SIG-M5 treated with dmso at 0.1 percent for 504 hours (cell line): ENCODE data around the gene KIAA0825.

ENCODE experiments used
- DNase-seq: peaks from one replicate; lab custom pipeline; 2025; ENCODE audit not compliant: unreplicated experiment; lab: John Stamatoyannopoulos, UW

KIAA0825 gene, protein sequence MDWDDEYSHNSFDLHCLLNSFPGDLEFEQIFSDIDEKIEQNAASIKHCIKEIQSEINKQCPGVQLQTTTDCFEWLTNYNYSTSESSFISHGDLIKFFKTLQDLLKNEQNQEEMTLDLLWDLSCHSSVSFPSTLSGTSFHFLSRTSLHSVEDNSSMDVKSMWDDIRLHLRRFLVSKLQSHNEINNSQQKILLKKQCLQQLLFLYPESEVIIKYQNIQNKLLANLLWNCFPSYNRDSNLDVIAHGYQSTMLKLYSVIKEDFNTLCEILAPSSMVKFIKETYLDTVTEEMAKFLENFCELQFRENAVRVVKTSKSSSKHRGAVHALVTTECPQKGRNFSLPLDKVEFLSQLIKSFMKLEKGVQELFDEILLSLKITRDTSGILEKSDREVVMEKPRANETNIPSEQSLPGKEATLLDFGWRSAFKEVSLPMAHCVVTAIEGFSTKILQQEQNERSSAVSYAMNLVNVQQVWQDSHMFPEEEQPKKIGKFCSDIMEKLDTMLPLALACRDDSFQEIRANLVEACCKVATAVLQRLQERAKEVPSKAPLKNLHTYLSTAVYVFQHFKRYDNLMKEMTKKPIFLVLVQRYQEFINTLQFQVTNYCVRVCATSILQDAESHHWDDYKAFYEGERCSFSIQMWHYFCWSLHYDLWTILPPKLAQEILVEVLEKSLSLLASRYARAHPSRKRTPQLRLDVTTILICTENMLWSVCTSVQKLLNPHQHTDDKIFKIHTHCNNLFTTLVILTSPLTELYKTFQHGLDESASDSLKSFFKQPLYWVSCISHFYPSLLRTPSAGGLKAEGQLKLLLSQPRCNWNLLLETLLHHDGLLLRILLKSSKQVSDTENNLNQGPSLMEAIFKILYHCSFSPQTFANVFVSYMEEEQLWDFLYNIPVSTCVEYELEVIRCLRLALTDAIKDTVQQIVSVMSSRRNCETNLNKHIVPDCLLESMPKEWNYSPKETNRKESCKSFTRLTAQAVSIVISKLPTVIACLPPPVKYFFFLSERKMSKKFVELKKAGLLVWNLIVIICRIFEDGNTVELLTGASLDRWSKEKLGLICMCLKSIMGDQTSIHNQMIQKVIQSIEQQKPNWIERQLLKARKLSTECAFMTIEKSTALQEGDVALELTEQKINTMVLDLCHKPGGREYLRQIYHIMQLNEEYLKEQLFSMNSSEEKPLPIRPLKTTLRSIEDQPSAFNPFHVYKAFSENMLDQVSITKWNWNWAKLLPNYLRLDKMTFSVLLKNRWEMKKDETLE (N-terminal part only)

GRCh38 chr5:94618493-94619328 is at the start of gene KIAA0825, which contains the start of gene SLF1:
TSS of gene KIAA0825 (minus strand) at chr5:94618604. CDS start at chr5:94537126, 81,478 bp downstream.
TSS of gene SLF1 (plus strand) at chr5:94618669. CDS start at chr5:94628811, 10,142 bp downstream.
- peak; percentile 93 for DNase-seq

GRCh38 chr5:94667937-94668336 is 49.5 kb upstream of the KIAA0825 start:
- no peak for DNase-seq

GRCh38 chr5:94661086-94661485 is 42.7 kb upstream of the KIAA0825 start:
- DNase-seq = no peak

GRCh38 chr5:94660506-94660905 is 42.1 kb upstream of the KIAA0825 start:
- no peak for DNase-seq

DNA sequence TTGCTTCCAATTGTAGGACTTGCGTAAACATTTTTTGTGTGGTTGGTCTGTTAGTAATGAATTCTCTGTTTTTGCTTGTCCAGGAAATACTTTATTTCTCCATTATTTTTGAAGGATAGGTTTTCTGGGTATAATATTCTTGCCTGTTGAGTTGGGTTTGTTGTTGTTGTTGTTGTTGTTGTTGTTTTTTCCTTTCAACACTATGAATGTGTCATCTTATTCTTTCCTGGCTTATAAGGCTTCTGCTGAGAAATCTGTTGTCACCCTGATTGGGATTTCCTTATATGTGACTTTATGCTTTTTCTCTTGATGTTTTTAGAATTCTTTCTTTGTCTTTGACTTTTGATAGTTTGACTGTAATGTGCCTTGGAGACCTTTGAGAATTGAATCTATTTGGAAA is 39.9 kb upstream of the KIAA0825 start:
- no peak for DNase-seq

- DNase-seq = no peak
These were observed 31.5 kb upstream of the KIAA0825 start for GRCh38 chr5:94649874-94650273.

- no peak for DNase-seq
These were observed 28.4 kb upstream of the KIAA0825 start for GRCh38 chr5:94646758-94647157.

GRCh38 chr5:94645053-94645452 is 26.6 kb upstream of the KIAA0825 start:
- no peak for DNase-seq

GRCh38 chr5:94640176-94640575 is 21.8 kb upstream of the KIAA0825 start:
- DNase-seq = no peak

- DNase-seq = no peak
These were observed 13.6 kb upstream of the KIAA0825 start for GRCh38 chr5:94632024-94632423.

GRCh38 chr5:94627191-94627590 is 8.8 kb upstream of the KIAA0825 start:
- DNase-seq = no peak

DNA sequence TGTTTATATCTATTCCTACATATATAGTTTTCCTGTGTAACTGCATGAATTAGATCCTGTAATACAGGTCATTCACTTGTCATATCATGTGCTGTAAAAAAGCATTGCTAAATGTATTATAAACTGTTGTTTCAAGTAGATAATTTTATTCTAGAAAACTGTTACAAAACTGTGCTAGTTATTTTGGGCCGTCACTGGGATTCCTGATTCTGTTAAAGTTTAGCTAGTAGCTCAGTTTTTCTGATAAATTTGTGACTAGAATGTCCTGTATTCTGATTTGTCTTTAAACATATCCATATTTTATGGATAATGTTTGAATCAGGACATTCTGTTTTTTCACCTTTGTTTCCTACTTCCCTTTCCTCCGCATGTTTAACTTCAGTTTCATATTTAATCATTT is 5.5 kb upstream of the KIAA0825 start:
- no peak for DNase-seq

GRCh38 chr5:94623011-94623410 is 4.6 kb upstream of the KIAA0825 start:
- DNase-seq = no peak

DNA sequence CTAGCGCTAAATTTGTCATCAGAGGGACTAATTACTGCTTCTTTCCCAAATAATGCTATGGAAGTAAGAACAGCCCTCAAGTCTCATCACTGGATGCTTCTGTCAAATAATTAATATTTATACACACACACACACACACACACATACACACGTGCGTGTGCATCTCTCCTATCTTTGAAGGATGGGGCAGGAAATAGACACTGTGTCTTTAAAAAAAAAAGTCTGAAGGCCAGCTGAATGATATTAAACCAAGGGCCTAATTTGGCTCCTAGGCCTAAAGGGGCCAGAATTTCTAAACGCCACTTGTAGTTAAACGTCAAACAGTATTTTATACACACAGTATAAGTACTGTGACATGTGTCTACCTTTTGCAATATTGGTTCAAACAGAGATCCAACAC is 3.4 kb upstream of the KIAA0825 start:
- no peak for DNase-seq

GRCh38 chr5:94620256-94620655 is 1.9 kb upstream of the KIAA0825 start:
- no peak for DNase-seq

GRCh38 chr5:94618029-94618492 is 343 bp downstream of the KIAA0825 start:
- DNase-seq = peak; percentile 73

GRCh38 chr5:94615862-94616261 is 2.5 kb downstream of the KIAA0825 start:
- DNase-seq = no peak

DNA sequence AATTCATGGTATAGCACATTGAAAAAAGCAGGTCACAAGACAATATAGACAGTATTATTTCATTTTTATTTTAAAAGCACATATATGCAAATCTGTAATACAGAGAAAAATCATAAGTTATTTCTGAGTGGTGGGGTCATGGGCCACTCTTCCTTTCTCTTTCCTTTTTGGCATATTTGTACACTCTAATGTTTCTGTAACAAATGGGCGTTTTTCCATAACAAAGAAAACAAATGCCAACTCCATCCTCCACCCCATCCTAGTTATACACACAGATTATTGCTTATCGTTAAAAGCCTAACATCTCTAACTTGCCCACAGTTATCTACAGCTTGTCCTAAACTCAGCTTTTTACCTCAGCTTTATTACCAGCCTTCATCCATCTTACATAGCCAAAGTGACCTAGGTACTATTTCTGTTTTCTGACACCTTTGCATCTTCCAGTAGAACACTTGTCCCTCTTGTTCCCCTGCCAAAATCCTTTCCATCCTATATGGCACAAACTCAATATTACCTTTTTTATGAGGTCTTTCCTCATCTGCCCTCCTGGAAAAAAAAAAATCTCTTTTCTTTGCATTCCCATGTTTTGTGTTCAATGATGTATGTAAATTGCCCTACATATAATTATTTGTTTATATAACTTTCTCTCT is 4.1 kb downstream of the KIAA0825 start:
- no peak for DNase-seq

- peak; percentile 13 for DNase-seq
These were observed 4.8 kb downstream of the KIAA0825 start for GRCh38 chr5:94613583-94613982.
